Small intestine (tissue), 16 donors: ENCODE data around the gene STH. TPM values are rescaled to one million over a fixed set of nuclear protein-coding genes. Genes with fewer than 3 reads are reported as not detected.

Source experiments
- DNase-seq, 2 donors: peaks; one replicate each; pipeline versions ENCODE4 v3.0.0 to v3.0.0-alpha.2; 2013
- FAIRE-seq: peaks from 2 replicates; lab custom pipeline; 2012; peaks lifted over from hg19 to GRCh38; lab: Jason Lieb, UNC
- H3K27ac ChIP-seq, 3 donors: one replicate each; pipeline ENCODE4 v1.5.1; 2013; ENCODE audit warnings: low read length in 2 of 3, mild to moderate bottlenecking in 2 of 3, control low read depth in 1 of 3, inconsistent platforms in 1 of 3, low read depth in 1 of 3, moderate library complexity in 1 of 3
- H3K27me3 ChIP-seq, 3 donors: one replicate each; pipeline ENCODE4 v1.6.1; 2013; ENCODE audit warnings: low read length in 3 of 3, inconsistent platforms in 1 of 3; ENCODE audit not compliant: control insufficient read depth in 3 of 3, insufficient read depth in 3 of 3
- H3K36me3 ChIP-seq, 3 donors: one replicate each; pipeline ENCODE4 v1.6.1; 2013; ENCODE audit warnings: low read length in 3 of 3, inconsistent platforms in 1 of 3, low read depth in 1 of 3, mild to moderate bottlenecking in 1 of 3, moderate library complexity in 1 of 3; ENCODE audit not compliant: control insufficient read depth in 3 of 3, insufficient read depth in 2 of 3
- H3K4me1 ChIP-seq, 3 donors: one replicate each; pipeline ENCODE4 v1.6.1; 2013; ENCODE audit warnings: low read length in 2 of 3, inconsistent platforms in 1 of 3, low read depth in 1 of 3, mild to moderate bottlenecking in 1 of 3, moderate library complexity in 1 of 3; ENCODE audit not compliant: control insufficient read depth in 3 of 3, insufficient read depth in 2 of 3
- H3K4me3 ChIP-seq, 3 donors: one replicate each; pipeline ENCODE4 v1.5.1; 2013; ENCODE audit warnings: low read length in 3 of 3, control low read depth in 1 of 3, inconsistent platforms in 1 of 3, low read depth in 1 of 3, mild to moderate bottlenecking in 1 of 3, moderate library complexity in 1 of 3
- H3K9me3 ChIP-seq, 2 donors: one replicate each; pipeline ENCODE4 v1.6.1; 2013; ENCODE audit warnings: low read depth in 1 of 2, low read length in 1 of 2; ENCODE audit not compliant: control insufficient read depth in 2 of 2, insufficient read depth in 1 of 2
- WGBS, 3 donors: extraction: QIAGEN DNeasy Blood & Tissue Kit; methylation state at CpG; one replicate each; pipeline ENCODE4 v1.1.7; 2013; 5-methylcytosine and 5-hydroxymethylcytosine counted together
- long read RNA-seq, 10 donors: transcript quantifications; one replicate each; lab custom pipeline, GENCODE V29; 2026
- polyA plus RNA-seq, 4 donors: library from polyadenylated mRNA; stranded (reverse) in 3 of 4; unstranded in 1 of 4; fragments of 200-250 nt in 3 of 4; fragments of 120-200 nt in 1 of 4; gene quantifications; one replicate each; pipeline versions ENCODE4 v1.2.1 to v1.2.3, GENCODE V29; 2013
- donor health status: healthy with polysubstance abuse.
- donor health status: control.
- donor health status: control.
- donor health status: Bipolar disorder and iron deficiency.
- donor health status: healthy.

The STH gene
- polyA plus RNA-seq, result not detected
- long read RNA-seq, donor 1, result 0 reads
- long read RNA-seq, donor 2, result 0 reads
- long read RNA-seq, donor 3, result 0 reads
- long read RNA-seq, donor 4, result 0 reads
- long read RNA-seq, donor 5, result 0 reads
- long read RNA-seq, donor 6, result 0 reads
- long read RNA-seq, donor 7, result 0 reads
- long read RNA-seq, donor 8, result 0 reads
- long read RNA-seq, donor 9, result 0 reads
- long read RNA-seq, donor 10, partial matches to known transcripts, result 0 of 1 reads
- long read RNA-seq, donor 10, other reads (novel, unspliced or antisense), result 0 of 1 reads

- Histone ChIP-seq H3K36me3 (no peaks in the 10 kb centered on the region), H3K4me1 (peaks cover 0 to 8% (median 0%) of the 10 kb centered on the region in 3 donors), H3K27me3 (no peaks in the 10 kb centered on the region), H3K9me3 (no peaks in the 10 kb centered on the region), H3K27ac (no peak within 1 kb of the TSS), H3K4me3 (no peak within 1 kb of the TSS)
- 78 to 83% (median 80%) methylated on average over 8 of the region's 8 CpGs for WGBS, 3 donors
- DNase-seq (no peak), FAIRE-seq (no peak)
These were observed at the start of gene STH for GRCh38 chr17:45998987-45999899. Gene STH (plus strand): TSS chr17:45999250. CDS start chr17:45999280, 30 bp downstream.

GRCh38 chr17:45949755-45950320 lies 49.2 kb upstream of the STH start:
- Histone ChIP-seq H3K9me3 (no peaks in the 10 kb centered on the region), H3K4me1 (no peaks in the 10 kb centered on the region), H3K36me3 (no peaks in the 10 kb centered on the region), H3K27ac (no peak overlapping the region), H3K27me3 (peaks cover 3 to 36% (median 6%) of the 10 kb centered on the region in 3 donors), H3K4me3 (no peak overlapping the region)
- DNase-seq, result no peak
- 65 to 81% (median 70%) methylated on average over 9 of the region's 9 CpGs for WGBS, 3 donors
- FAIRE-seq, result no peak

GRCh38 chr17:45950888-45951287 lies 48.2 kb upstream of the STH start:
- Histone ChIP-seq H3K27me3 (peaks cover 3 to 35% (median 6%) of the 10 kb centered on the region in 3 donors), H3K4me1 (no peaks in the 10 kb centered on the region), H3K27ac (no peak overlapping the region), H3K36me3 (no peaks in the 10 kb centered on the region), H3K4me3 (no peak overlapping the region), H3K9me3 (no peaks in the 10 kb centered on the region)
- FAIRE-seq, result no peak
- no peak for DNase-seq
- WGBS, 3 donors, result 81 to 86% (median 83%) methylated on average over 8 of the region's 8 CpGs

GRCh38 chr17:45951403-45951802 lies 47.6 kb upstream of the STH start:
- DNase-seq (no peak), FAIRE-seq (no peak)
- H3K4me3 ChIP-seq, result no peak overlapping the region
- H3K4me1 ChIP-seq, result no peaks in the 10 kb centered on the region
- WGBS, 3 donors, result 48 to 65% (median 59%) methylated on average over 10 of the region's 10 CpGs
- H3K9me3 ChIP-seq, result no peaks in the 10 kb centered on the region
- H3K36me3 ChIP-seq, result no peaks in the 10 kb centered on the region
- H3K27ac ChIP-seq, result no peak overlapping the region
- peaks cover 3 to 35% (median 6%) of the 10 kb centered on the region in 3 donors for H3K27me3 ChIP-seq

- FAIRE-seq, result no peak
- peaks cover 3 to 35% (median 6%) of the 10 kb centered on the region in 3 donors for H3K27me3 ChIP-seq
- H3K4me3 ChIP-seq, result no peak overlapping the region
- H3K4me1 ChIP-seq, result no peaks in the 10 kb centered on the region
- no peak for DNase-seq
- H3K27ac ChIP-seq, result no peak overlapping the region
- no peaks in the 10 kb centered on the region for H3K36me3 ChIP-seq
- 71 to 83% (median 76%) methylated on average over 6 of the region's 6 CpGs for WGBS, 3 donors
- no peaks in the 10 kb centered on the region for H3K9me3 ChIP-seq
These were observed 47.1 kb upstream of the STH start for GRCh38 chr17:45951941-45952340.

- Histone ChIP-seq H3K36me3 (no peaks in the 10 kb centered on the region), H3K27ac (no peak overlapping the region), H3K9me3 (no peaks in the 10 kb centered on the region), H3K27me3 (peaks cover 3 to 35% (median 6%) of the 10 kb centered on the region in 3 donors), H3K4me1 (no peaks in the 10 kb centered on the region), H3K4me3 (no peak overlapping the region)
- FAIRE-seq (no peak), DNase-seq (no peak)
- WGBS, 3 donors, result 88 to 97% (median 94%) methylated on average over 6 of the region's 6 CpGs
These were observed 46.2 kb upstream of the STH start for GRCh38 chr17:45952814-45953320.

- H3K27ac ChIP-seq, result no peak overlapping the region
- no peaks in the 10 kb centered on the region for H3K4me1 ChIP-seq
- peaks cover 3 to 29% (median 6%) of the 10 kb centered on the region in 3 donors for H3K27me3 ChIP-seq
- DNase-seq (no peak), FAIRE-seq (no peak)
- WGBS, 3 donors, result 53 to 81% (median 65%) methylated on average over 2 of the region's 2 CpGs
- no peaks in the 10 kb centered on the region for H3K9me3 ChIP-seq
- no peaks in the 10 kb centered on the region for H3K36me3 ChIP-seq
- no peak overlapping the region for H3K4me3 ChIP-seq
These were observed 45.5 kb upstream of the STH start for GRCh38 chr17:45953561-45953960.

- no peaks in the 10 kb centered on the region for H3K9me3 ChIP-seq
- no peak overlapping the region for H3K4me3 ChIP-seq
- no peak overlapping the region for H3K27ac ChIP-seq
- H3K36me3 ChIP-seq, result no peaks in the 10 kb centered on the region
- H3K4me1 ChIP-seq, result no peaks in the 10 kb centered on the region
- H3K27me3 ChIP-seq, result peaks cover 0 to 18% (median 4%) of the 10 kb centered on the region in 3 donors
- FAIRE-seq (no peak), DNase-seq (no peak)
- 68 to 80% (median 70%) methylated on average over 11 of the region's 11 CpGs for WGBS, 3 donors
These were observed 44.1 kb upstream of the STH start for GRCh38 chr17:45954914-45955313.
